Esophagus muscularis mucosa (tissue), 4 donors: ENCODE data around the gene OSGEP.

Source experiments
- EP300 ChIP-seq: sonication (generic); formaldehyde crosslinking; IDR thresholded peaks from one replicate; pipeline ENCODE4 v1.6.1; 2017; ENCODE audit warnings: antibody characterized with exemption
- POLR2A ChIP-seq: fragments of 450-650 bp; IDR thresholded peaks from one replicate; pipeline ENCODE4 v1.6.1; 2017; ENCODE audit warnings: antibody characterized with exemption, moderate library complexity, mild to moderate bottlenecking, low read depth
- POLR2AphosphoS5 ChIP-seq, 2 donors: sonication (generic); formaldehyde crosslinking; IDR thresholded peaks; one replicate each; pipeline ENCODE4 v1.6.1; 2017; ENCODE audit warnings: antibody characterized with exemption in 2 of 2
- TF ChIP-seq, protein P1 (sequence below), 3 experiments: fragments of 200-600 bp in 2 of 3; fragments of 450-650 bp in 1 of 3; sonication (generic) in 2 of 3; IDR thresholded peaks; one replicate each; pipeline ENCODE4 v1.5.1; 2017 to 2019; ENCODE audit warnings: antibody characterized with exemption in 3 of 3, mild to moderate bottlenecking in 2 of 3, moderate library complexity in 1 of 3

DNA sequence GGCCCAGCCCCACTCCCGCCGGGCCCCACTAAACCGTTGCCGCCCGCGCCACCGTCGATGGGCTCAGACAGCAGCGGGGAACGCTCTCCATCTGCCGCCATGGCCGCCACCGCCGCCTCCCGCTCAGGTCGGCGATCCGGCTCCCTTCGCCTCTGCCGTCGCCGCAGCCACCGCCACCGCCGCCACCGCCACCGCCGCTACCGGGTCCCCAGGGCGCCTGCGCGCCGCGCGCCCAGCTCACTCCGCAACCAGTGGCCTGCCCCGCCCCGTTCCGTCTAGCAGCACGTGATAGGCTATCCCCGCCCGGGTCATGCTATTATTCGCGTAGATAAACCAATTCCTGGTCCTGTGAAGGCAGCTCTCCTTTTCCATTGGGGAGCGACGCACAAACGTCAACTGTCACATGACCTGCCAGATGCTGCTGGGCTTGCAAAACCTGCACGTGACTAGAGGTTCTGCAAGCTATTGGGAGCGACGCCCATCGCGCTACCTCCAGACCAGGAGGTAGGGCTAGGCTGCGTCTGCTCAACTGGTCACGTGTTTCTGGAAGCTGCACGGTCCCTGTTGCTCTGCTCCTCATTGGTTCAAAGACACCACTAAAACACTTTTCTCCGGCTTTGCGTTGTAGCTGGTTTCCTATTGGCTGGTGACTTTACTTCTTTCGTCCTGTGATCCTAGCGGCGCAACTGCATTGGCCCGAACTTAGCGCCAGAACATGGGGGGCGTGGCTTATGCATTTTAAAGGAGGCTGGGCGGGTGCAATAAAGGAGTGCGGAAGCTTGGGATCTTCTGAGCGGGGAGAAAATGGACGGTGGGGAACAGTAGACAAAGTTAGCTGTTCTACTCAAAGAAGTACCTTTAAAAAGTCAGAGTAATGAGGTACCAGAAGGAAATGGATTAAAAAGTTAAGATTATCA is 6.9 kb upstream of the OSGEP start, which contains the start of gene PIP4P1:
- TF ChIP-seq POLR2A (peak; percentile 85), POLR2AphosphoS5 (IDR thresholded peaks at IDR 0.05) (peak; percentile 91 to 98), EP300 (no peak)
- TF ChIP-seq, protein P1, sequence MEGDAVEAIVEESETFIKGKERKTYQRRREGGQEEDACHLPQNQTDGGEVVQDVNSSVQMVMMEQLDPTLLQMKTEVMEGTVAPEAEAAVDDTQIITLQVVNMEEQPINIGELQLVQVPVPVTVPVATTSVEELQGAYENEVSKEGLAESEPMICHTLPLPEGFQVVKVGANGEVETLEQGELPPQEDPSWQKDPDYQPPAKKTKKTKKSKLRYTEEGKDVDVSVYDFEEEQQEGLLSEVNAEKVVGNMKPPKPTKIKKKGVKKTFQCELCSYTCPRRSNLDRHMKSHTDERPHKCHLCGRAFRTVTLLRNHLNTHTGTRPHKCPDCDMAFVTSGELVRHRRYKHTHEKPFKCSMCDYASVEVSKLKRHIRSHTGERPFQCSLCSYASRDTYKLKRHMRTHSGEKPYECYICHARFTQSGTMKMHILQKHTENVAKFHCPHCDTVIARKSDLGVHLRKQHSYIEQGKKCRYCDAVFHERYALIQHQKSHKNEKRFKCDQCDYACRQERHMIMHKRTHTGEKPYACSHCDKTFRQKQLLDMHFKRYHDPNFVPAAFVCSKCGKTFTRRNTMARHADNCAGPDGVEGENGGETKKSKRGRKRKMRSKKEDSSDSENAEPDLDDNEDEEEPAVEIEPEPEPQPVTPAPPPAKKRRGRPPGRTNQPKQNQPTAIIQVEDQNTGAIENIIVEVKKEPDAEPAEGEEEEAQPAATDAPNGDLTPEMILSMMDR (IDR thresholded peaks at IDR 0.05), result peak in 1 of 3 experiments; percentile 15
